Stimulated activated naive CD4-positive, alpha-beta T cell treated with Interleukin-2 at 50 U/mL for 16 hours (primary cell): ENCODE measurements around the gene GDAP2.

Experiments used
- DNase-seq: peaks from one replicate; lab custom pipeline; 2025; lab: John Stamatoyannopoulos, UW

GDAP2 gene

DNA sequence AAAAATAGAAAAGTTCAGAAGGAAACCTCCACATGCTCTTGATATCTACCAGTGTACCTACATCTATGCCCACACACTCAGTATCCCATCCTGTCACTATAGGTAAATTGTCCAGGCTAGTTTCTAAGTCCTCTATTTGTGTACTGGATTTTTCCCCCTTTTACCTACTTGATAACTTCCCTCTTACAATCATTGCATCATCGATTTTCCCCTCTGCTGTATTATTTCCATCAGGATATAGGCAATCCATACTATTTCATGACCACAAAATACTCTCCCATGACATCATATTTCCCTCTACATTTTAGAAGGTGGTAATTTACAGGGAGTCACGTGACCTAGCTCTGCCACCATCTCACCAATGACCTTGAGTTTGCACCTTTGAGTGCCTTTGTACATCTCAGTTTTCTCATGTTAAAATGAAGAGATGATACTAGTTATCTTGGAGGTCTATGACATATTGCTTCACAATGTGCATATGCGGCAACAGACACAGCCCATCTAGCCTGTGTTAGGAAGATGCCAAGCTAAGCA lies 88.2 kb downstream of the GDAP2 start:
- DNase-seq: no peak

- no peak for DNase-seq
Observed at GRCh38 chr1:117838911-117839310, 90.5 kb downstream of the GDAP2 start.

- no peak for DNase-seq
Observed at GRCh38 chr1:117836069-117836468, 93.4 kb downstream of the GDAP2 start.

GRCh38 chr1:117834416-117834815 lies 95.0 kb downstream of the GDAP2 start:
- no peak for DNase-seq

- DNase-seq: no peak
Observed at GRCh38 chr1:117832453-117832852, 97.0 kb downstream of the GDAP2 start.

GRCh38 chr1:117830222-117830621 lies 99.2 kb downstream of the GDAP2 start:
- no peak for DNase-seq

DNA sequence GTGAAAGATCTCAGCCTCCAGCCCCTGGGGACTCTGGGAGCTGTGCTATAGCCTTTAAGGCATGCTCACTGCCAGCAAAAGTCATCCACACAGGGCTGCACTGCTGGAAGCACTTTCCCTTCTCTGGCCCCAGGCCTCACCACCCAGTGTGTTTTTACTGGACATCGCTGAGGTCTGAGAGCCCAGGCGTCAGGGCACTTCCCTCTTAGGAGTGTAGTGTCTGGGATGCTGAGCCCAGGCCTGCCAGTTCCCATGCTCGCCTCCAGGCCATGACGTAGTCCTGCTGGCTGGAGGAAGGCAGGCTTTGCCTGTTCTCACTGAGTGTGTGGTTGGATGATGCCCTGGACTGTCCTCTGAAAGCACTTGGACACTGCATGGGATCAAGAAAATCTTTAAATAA lies 101.2 kb downstream of the GDAP2 start:
- no peak for DNase-seq

DNA sequence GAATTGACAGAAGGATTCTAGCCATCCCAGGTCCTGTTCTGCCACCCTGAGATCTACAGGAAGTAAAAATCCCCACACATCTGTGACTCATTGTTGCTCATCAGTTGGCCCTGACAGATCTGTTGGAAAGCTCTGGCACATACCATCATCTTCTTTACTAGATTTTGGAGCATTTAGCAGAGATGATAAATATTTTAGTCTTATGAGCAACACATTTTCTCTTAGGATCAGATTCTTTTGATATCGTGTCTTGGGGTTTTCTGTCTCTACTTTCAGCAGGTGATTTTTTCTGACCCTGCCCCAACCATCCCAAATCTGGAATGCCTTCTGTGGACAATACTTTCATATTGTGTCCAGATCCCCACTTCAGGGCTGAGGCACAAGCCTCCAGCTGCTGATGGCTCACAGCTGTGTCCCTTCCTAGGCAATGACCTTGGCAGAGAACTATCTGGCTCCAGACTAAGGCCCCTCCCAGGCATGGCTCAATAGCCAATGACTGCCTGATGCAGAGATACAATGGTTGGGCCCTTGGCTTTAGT lies 102.8 kb downstream of the GDAP2 start:
- no peak for DNase-seq

DNA sequence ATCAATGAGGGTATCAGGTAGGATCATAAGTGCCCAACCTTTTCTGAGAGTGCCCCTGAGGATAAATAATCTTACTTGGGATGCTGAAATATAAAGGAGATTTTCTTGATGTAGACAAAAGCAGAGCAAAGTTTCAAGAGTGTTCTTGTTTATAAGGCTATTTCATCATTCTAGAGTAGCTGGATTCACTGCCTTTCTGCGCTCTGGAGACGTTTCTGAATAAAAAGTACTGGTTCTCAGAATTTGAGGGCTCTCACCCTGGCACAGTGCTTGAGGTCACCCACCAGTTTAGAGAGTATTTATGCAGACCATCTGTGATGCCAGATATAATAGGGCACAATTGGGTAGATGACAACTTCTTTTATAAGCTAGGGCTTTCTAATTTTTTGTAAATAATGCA lies 103.3 kb downstream of the GDAP2 start:
- DNase-seq: no peak

DNA sequence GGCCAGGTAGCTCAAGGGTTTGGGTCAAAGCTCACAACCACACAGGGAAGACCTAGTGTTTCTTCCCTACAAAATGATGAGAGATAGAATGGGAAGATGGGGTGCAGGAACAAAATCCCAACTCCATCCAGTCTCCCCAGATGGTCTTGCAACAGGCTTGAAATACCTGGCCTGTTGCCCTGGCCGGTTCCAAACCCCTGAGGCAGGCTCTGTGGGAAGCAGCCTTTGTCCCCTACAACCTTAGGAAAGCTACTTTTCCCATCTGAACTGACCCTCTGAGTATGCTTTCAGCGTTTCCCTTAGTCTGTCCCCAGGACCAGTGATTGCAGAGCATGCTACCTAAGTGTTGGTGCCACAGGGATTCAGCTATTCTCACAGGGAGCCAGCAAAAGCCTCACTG lies 104.0 kb downstream of the GDAP2 start:
- DNase-seq: no peak

DNA sequence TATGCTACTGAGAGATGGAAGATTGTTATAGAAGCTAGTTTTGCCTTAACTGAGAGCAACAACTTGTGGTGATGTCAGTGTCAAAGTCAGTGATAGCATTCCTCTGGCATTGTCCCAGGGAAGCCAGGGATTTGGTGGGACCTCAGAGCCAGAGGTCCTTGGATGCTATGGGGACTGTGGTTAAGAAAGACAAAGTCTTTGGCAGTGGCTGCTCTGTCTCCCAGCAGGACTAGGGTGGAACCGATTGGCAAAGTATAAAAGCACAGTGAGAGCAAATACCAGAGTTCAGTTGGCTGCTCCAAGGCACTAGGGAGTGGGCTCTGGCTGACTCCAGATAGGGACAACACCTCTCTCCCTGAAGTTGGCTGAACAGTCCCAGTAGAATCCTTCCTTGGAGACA lies 104.8 kb downstream of the GDAP2 start:
- DNase-seq: no peak

DNA sequence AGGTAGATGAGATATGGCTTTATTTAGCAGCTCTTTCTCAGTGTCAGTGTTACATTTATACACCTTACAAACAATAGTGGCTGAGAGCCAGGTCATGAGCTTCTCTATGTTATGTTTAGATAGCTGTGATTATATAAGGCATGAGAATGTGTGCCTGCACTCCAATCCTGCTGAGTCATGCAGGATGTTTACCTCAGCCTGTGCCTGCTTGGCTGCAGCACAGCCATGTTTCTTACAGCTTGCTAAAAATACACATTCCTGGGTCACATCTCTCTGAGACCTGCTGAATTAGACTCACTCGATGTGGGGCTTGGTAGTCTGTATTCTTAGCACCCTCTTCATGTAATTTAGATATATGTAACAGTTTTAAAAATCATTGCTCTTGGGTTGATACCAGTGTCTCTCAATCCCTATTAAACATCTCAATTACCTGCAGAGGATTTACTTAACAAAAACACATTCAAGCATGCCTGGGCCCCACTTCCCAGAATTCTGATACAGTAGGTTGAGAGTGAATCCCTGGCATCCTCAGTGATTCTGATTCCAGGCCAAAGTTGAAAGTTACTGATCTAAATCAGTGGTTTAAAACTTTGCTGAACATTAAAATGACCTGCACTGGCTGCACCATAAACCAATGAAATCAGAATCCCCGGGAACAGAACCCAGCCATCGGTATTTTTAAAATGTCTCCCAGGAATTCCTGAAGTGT lies 107.5 kb downstream of the GDAP2 start:
- no peak for DNase-seq

GRCh38 chr1:117821382-117821755 lies 108.1 kb downstream of the GDAP2 start:
- no peak for DNase-seq

- no peak for DNase-seq
Observed at GRCh38 chr1:117820694-117821381, 108.6 kb downstream of the GDAP2 start.

- DNase-seq: no peak
Observed at GRCh38 chr1:117820096-117820495, 109.3 kb downstream of the GDAP2 start.

- DNase-seq: no peak
Observed at GRCh38 chr1:117819301-117819700, 110.1 kb downstream of the GDAP2 start.

DNA sequence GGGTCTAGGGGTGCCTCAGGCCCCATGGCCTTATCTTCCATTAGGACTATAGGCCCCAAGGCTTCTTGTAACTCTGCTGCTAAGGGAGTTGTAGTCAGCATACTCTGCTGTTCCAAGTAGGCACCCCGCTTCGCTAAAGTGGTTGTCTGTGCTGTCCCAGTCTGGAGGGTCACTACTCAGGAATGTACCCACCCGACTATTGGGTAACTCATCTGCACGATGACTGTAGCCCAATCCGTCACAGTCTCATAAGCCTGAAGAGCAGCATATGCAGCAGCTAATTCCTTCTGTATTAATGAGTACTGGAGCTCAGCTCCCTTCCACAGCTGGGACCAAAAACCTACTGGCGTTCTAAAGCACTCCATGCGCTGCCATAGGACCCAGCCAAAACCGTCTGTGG lies 111.0 kb downstream of the GDAP2 start:
- DNase-seq: no peak

GRCh38 chr1:117817629-117818028 lies 111.8 kb downstream of the GDAP2 start:
- no peak for DNase-seq

- DNase-seq: no peak
Observed at GRCh38 chr1:117815926-117816325, 113.5 kb downstream of the GDAP2 start.

DNA sequence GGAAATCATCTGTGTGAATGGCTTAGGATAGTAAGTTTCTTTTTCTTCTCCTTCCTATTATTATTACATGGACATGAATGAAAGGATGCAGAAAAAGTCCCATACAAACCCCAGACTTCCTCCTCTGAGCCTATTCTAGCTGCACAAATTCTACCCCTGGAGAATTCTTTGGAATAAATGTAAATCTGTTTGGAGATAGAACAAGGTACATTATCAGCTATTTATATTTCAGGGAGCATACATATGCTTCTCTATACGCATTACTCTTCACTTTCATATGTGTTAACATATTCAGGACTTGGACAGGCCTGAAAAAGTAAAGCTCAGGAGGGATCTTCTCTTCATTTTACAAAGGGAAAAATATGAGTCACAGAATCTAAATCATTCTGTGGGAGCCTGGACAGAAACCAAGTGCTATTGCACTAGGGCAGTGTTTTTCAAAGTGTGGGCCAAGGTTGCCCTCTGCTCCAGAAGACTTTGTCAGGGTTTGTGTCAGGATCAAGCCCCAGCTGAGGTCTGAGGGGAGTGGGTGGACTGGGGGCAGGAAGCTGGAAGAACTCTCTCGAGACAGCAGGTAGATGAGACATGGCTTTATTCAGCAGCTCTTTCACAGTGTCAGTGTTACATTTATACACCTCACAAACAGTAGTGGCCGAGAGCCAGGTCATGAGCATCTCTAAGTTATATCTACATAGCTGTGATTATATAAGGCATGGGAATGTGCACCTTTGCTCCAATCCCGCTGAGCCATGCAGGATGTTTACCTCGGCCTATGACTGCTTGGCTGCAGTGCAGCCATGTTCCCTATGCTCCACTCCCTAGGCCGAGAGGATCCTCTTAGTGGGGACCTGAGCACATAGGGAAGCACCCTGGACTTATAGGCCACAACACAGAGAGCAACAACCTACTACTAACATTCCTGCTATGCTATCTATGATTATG lies 114.3 kb downstream of the GDAP2 start:
- DNase-seq: no peak
